Activated CD8-positive, alpha-beta memory T cell treated with anti-CD3 and anti-CD28 coated beads, Interleukin-2, amount 50 U/mL, for 24 hours (primary cell): ENCODE results near the gene ABCC11.
A peak's percentile ranks its signal among the peaks of the same experiment; 100 is the strongest.

Experiments used
- DNase-seq: peaks from one replicate; pipeline ENCODE4 v3.0.0-alpha.2; 2020; ENCODE audit errors: extremely low read depth

The ABCC11 gene

GRCh38 chr16:48164907-48165715 is 82.2 kb downstream of the ABCC11 start:
- DNase-seq = peak; percentile 27

- DNase-seq = no peak
Observed at GRCh38 chr16:48162839-48163410, 84.4 kb downstream of the ABCC11 start.

GRCh38 chr16:48161906-48162305 is 85.4 kb downstream of the ABCC11 start:
- DNase-seq = no peak

- DNase-seq = no peak
Observed at GRCh38 chr16:48160575-48160974, 86.8 kb downstream of the ABCC11 start.

- peak; percentile 6 for DNase-seq
Observed at GRCh38 chr16:48158296-48158695, 89.0 kb downstream of the ABCC11 start.

GRCh38 chr16:48157794-48158193 is 89.5 kb downstream of the ABCC11 start:
- DNase-seq = no peak

- DNase-seq = no peak
Observed at GRCh38 chr16:48157302-48157701, 90.0 kb downstream of the ABCC11 start.

- peak; percentile 67 for DNase-seq
Observed at GRCh38 chr16:48156790-48157209, 90.5 kb downstream of the ABCC11 start.

- DNase-seq = no peak
Observed at GRCh38 chr16:48155926-48156789, 91.2 kb downstream of the ABCC11 start, which contains the start of gene ABCC12. ABCC12 (minus strand) TSS chr16:48155993; CDS start chr16:48146424, 9,569 bp downstream.

GRCh38 chr16:48153774-48154173 is 93.6 kb downstream of the ABCC11 start:
- DNase-seq = no peak

- DNase-seq = no peak
Observed at GRCh38 chr16:48152226-48152625, 95.1 kb downstream of the ABCC11 start.

- no peak for DNase-seq
Observed at GRCh38 chr16:48150707-48151106, 96.6 kb downstream of the ABCC11 start.

GRCh38 chr16:48146710-48147109 is 100.6 kb downstream of the ABCC11 start:
- DNase-seq = no peak

- DNase-seq = no peak
Observed at GRCh38 chr16:48146131-48146530, 101.2 kb downstream of the ABCC11 start.

GRCh38 chr16:48143812-48144368 is 103.4 kb downstream of the ABCC11 start:
- no peak for DNase-seq

- DNase-seq = no peak
Observed at GRCh38 chr16:48140821-48141220, 106.5 kb downstream of the ABCC11 start.

- no peak for DNase-seq
Observed at GRCh38 chr16:48139517-48139916, 107.8 kb downstream of the ABCC11 start.

- DNase-seq = no peak
Observed at GRCh38 chr16:48138543-48138942, 108.8 kb downstream of the ABCC11 start.

GRCh38 chr16:48137822-48138221 is 109.5 kb downstream of the ABCC11 start:
- no peak for DNase-seq

GRCh38 chr16:48136547-48137360 is 110.6 kb downstream of the ABCC11 start:
- DNase-seq = no peak
